ENCODE measurements around the gene SLC41A3. TPM values are rescaled to one million over a fixed set of nuclear protein-coding genes. Genes with fewer than 3 reads are reported as not detected.

SLC41A3 gene
- total RNA-seq, 1 experiment from 2014 or later, result 41.3 TPM

GRCh38 chr3:126050626-126051025 lies 33.3 kb downstream of the SLC41A3 start:
- H3K27me3 ChIP-seq (replicated peaks; ENCODE audit: control insufficient read depth, insufficient read depth, low read length), result no peaks in the 10 kb centered on the region
- intact Hi-C loops (cut with micrococcal nuclease; ENCODE audit: unreplicated experiment), result no loop called here
- BruUV-seq (replicated peaks), result no TSS peak
- ChIA-PET CTCF (no interaction called here), POLR2A (no interaction called here)
- H3K4me1 Mint-ChIP-seq (ENCODE audit: low read depth, unreplicated experiment), result peaks cover 11% of the 10 kb centered on the region
- no peaks in the 10 kb centered on the region; the same call in 1 of the 2 replicates for H3K36me3 ChIP-seq (ENCODE audit: control insufficient read depth, insufficient read depth, low read length)
- peaks cover 10% of the 10 kb centered on the region for H3K9me3 Mint-ChIP-seq (ENCODE audit: unreplicated experiment)
- TF ChIP-seq CTCF (IDR thresholded peaks at IDR 0.05; ENCODE audit: insufficient read depth in 1 of 2, low read depth in 1 of 2, low read length in 1 of 2, severe bottlenecking in 1 of 2, unreplicated experiment in 1 of 2), result no peak
- H3K9me3 ChIP-seq, result no peaks in the 10 kb centered on the region
- H3K4me3 ChIP-seq (ENCODE audit: low read depth, low read length), result no peak overlapping the region
- DNase-seq, result no peak
- no peaks in the 10 kb centered on the region for H3K27me3 Mint-ChIP-seq (ENCODE audit: insufficient read depth, unreplicated experiment)
- no peaks in the 10 kb centered on the region for H3K36me3 Mint-ChIP-seq (ENCODE audit: insufficient read depth, unreplicated experiment)
- no peaks in the 10 kb centered on the region; the same call in 1 of the 2 replicates for H3K4me1 ChIP-seq
- no peak overlapping the region for H3K4me3 Mint-ChIP-seq (ENCODE audit: unreplicated experiment)
- H3K27ac Mint-ChIP-seq (ENCODE audit: unreplicated experiment), result no peak overlapping the region

GRCh38 chr3:126050050-126050392 lies 33.9 kb downstream of the SLC41A3 start:
- H3K9me3 ChIP-seq, result no peaks in the 10 kb centered on the region
- no peaks in the 10 kb centered on the region for H3K36me3 Mint-ChIP-seq (ENCODE audit: insufficient read depth, unreplicated experiment)
- no peaks in the 10 kb centered on the region for H3K27me3 Mint-ChIP-seq (ENCODE audit: insufficient read depth, unreplicated experiment)
- peaks cover 16% of the 10 kb centered on the region for H3K9me3 Mint-ChIP-seq (ENCODE audit: unreplicated experiment)
- no peaks in the 10 kb centered on the region; the same call in 1 of the 2 replicates for H3K4me1 ChIP-seq
- DNase-seq, result no peak
- no peak for TF ChIP-seq CTCF (IDR thresholded peaks at IDR 0.05; ENCODE audit: insufficient read depth in 1 of 2, low read depth in 1 of 2, low read length in 1 of 2, severe bottlenecking in 1 of 2, unreplicated experiment in 1 of 2)
- H3K4me1 Mint-ChIP-seq (ENCODE audit: low read depth, unreplicated experiment), result peaks cover 11% of the 10 kb centered on the region
- intact Hi-C loops (cut with micrococcal nuclease; ENCODE audit: unreplicated experiment), result no loop called here
- POLR2A ChIA-PET, result no interaction called here
- H3K27me3 ChIP-seq (replicated peaks; ENCODE audit: control insufficient read depth, insufficient read depth, low read length), result no peaks in the 10 kb centered on the region
- CTCF ChIA-PET, result no interaction called here
- BruUV-seq (replicated peaks), result no TSS peak
- H3K36me3 ChIP-seq (ENCODE audit: control insufficient read depth, insufficient read depth, low read length), result no peaks in the 10 kb centered on the region; the same call in 1 of the 2 replicates
- H3K4me3 ChIP-seq (ENCODE audit: low read depth, low read length), result no peak overlapping the region
- no peak overlapping the region for H3K4me3 Mint-ChIP-seq (ENCODE audit: unreplicated experiment)
- no peak overlapping the region for H3K27ac Mint-ChIP-seq (ENCODE audit: unreplicated experiment)

- intact Hi-C loops (cut with micrococcal nuclease; ENCODE audit: unreplicated experiment), result no loop called here
- Mint-ChIP-seq H3K4me1 (ENCODE audit: low read depth, unreplicated experiment) (peaks cover 11% of the 10 kb centered on the region), H3K36me3 (ENCODE audit: insufficient read depth, unreplicated experiment) (no peaks in the 10 kb centered on the region), H3K4me3 (ENCODE audit: unreplicated experiment) (no peak overlapping the region), H3K9me3 (ENCODE audit: unreplicated experiment) (peaks cover 22% of the 10 kb centered on the region), H3K27me3 (ENCODE audit: insufficient read depth, unreplicated experiment) (no peaks in the 10 kb centered on the region), H3K27ac (ENCODE audit: unreplicated experiment) (no peak overlapping the region)
- ChIA-PET CTCF (no interaction called here), POLR2A (no interaction called here)
- peak in 1 of 2 experiments; percentile 11 for DNase-seq
- H3K9me3 ChIP-seq, result no peaks in the 10 kb centered on the region
- H3K4me3 ChIP-seq (ENCODE audit: low read depth, low read length), result no peak overlapping the region
- H3K36me3 ChIP-seq (ENCODE audit: control insufficient read depth, insufficient read depth, low read length), result no peaks in the 10 kb centered on the region; the same call in 1 of the 2 replicates
- no TSS peak for BruUV-seq (replicated peaks)
- no peak for TF ChIP-seq CTCF (IDR thresholded peaks at IDR 0.05; ENCODE audit: insufficient read depth in 1 of 2, low read depth in 1 of 2, low read length in 1 of 2, severe bottlenecking in 1 of 2, unreplicated experiment in 1 of 2)
- H3K27me3 ChIP-seq (replicated peaks; ENCODE audit: control insufficient read depth, insufficient read depth, low read length), result no peaks in the 10 kb centered on the region
- H3K4me1 ChIP-seq, result no peaks in the 10 kb centered on the region; the same call in 1 of the 2 replicates
Observed at GRCh38 chr3:126049289-126050049, 34.5 kb downstream of the SLC41A3 start.
